HepG2 (cell line): Measurements from ENCODE around the gene HSF4. TPM values are rescaled to one million over a fixed set of nuclear protein-coding genes. Genes with fewer than 3 reads are reported as not detected.

Source experiments
- BCLAF1 ChIP-seq: fragments of 450-650 bp; IDR thresholded peaks from 2 replicates; pipeline ENCODE4 v1.6.1; 2017; ENCODE audit warnings: mild to moderate bottlenecking
- HIC2 ChIP-seq: sonication (generic); formaldehyde crosslinking; IDR thresholded peaks from 2 replicates; pipeline ENCODE4 v1.9.0; 2022; ENCODE audit warnings: low read depth, missing genetic modification reagents
- HMGXB3 ChIP-seq: sonication (generic); formaldehyde crosslinking; IDR thresholded peaks from 2 replicates; pipeline ENCODE4 v1.4.0; 2020; ENCODE audit warnings: missing genetic modification reagents, borderline replicate concordance
- IKZF5 ChIP-seq: IDR thresholded peaks from 2 replicates; pipeline ENCODE4 v1.6.1; 2018; ENCODE audit warnings: missing genetic modification reagents, mild to moderate bottlenecking, missing compliant biosample characterization
- KLF13 ChIP-seq: sonication (generic); formaldehyde crosslinking; IDR thresholded peaks from 2 replicates; pipeline ENCODE4 v1.4.0; 2020; ENCODE audit warnings: mild to moderate bottlenecking, missing genetic modification reagents
- KLF16 ChIP-seq, 2 experiments: sonication (generic) in 1 of 2; formaldehyde crosslinking in 1 of 2; IDR thresholded peaks; 2 replicates each; pipeline versions ENCODE4 v1.6.1 to v1.8.0; 2016 to 2023; ENCODE audit warnings: missing genetic modification reagents in 2 of 2, missing compliant biosample characterization in 1 of 2
- MED1 ChIP-seq: sonication (generic); formaldehyde crosslinking; IDR thresholded peaks from 2 replicates; pipeline ENCODE4 v1.4.0; 2020; ENCODE audit warnings: missing genetic modification reagents
- MED13 ChIP-seq: sonication (generic); formaldehyde crosslinking; IDR thresholded peaks from 2 replicates; pipeline ENCODE4 v1.5.0; 2020; ENCODE audit warnings: missing genetic modification reagents
- RBM39 ChIP-seq: fragments of 200-400 bp; formaldehyde crosslinking; IDR thresholded peaks from one replicate; pipeline ENCODE4 v1.6.1; 2018; ENCODE audit warnings: antibody characterized with exemption, mild to moderate bottlenecking, low read depth, low read length; ENCODE audit not compliant: poor library complexity, severe bottlenecking
- REL ChIP-seq: sonication (generic); formaldehyde crosslinking; conservative IDR thresholded peaks from 2 replicates; pipeline ENCODE4 v1.8.0; 2022; ENCODE audit warnings: mild to moderate bottlenecking, missing genetic modification reagents, moderate library complexity
- SNAPC5 ChIP-seq: sonication (generic); formaldehyde crosslinking; IDR thresholded peaks from 2 replicates; pipeline ENCODE4 v1.8.1; 2023; ENCODE audit warnings: mild to moderate bottlenecking, missing genetic modification reagents, borderline replicate concordance
- ZFP91 ChIP-seq: sonication (generic); formaldehyde crosslinking; IDR thresholded peaks from 2 replicates; pipeline ENCODE4 v1.9.0; 2022; ENCODE audit warnings: missing genetic modification reagents, mild to moderate bottlenecking, borderline replicate concordance
- ZNF572 ChIP-seq: sonication (generic); formaldehyde crosslinking; IDR thresholded peaks from 2 replicates; pipeline ENCODE4 v1.5.1; 2020; ENCODE audit warnings: mild to moderate bottlenecking, missing genetic modification reagents
- ZNF777 ChIP-seq: sonication (generic); formaldehyde crosslinking; IDR thresholded peaks from 2 replicates; pipeline ENCODE4 v1.4.0; 2020; ENCODE audit warnings: missing genetic modification reagents
- polyA plus RNA-seq, 8 experiments: library from polyadenylated mRNA; depleted of rRNA in 3 of 8; stranded (reverse) in 7 of 8; unstranded in 1 of 8; fragments of >200 nt; fragmentation: Illumina TruSeq in 4 of 8; extraction: Trizol in 4 of 8; gene quantifications; 2 replicates each; pipeline versions ENCODE4 v1.2.1 to v1.2.3, GENCODE V29; 2011 to 2016; ENCODE audit warnings: low read depth in 4 of 8, missing spikeins in 1 of 8, mixed read lengths in 1 of 8; ENCODE audit not compliant: insufficient read depth in 1 of 8
- total RNA-seq, 5 experiments: library from RNA; depleted of rRNA; stranded (reverse); fragments of >200 nt; fragmentation: Illumina TruSeq; extraction: Trizol; gene quantifications; 2 replicates each; pipeline ENCODE4 v1.2.3, GENCODE V29; 2016; ENCODE audit warnings: low read depth in 1 of 5

Gene HSF4
- total and polyA plus RNA-seq, 2 of the 13 experiments (the other 11 are each of a cell fraction or from before 2014, with no cell fraction given), result 3.5 to 16.9 TPM

- TF ChIP-seq RBM39, result peak; percentile 56
- no peak for TF ChIP-seq ZNF572 (CRISPR knock-in tag)
- no peak for TF ChIP-seq MED13
- peak; percentile 23; the same call in 1 of the 2 replicates for TF ChIP-seq HMGXB3 (CRISPR knock-in tag)
- peak; percentile 75; the same call in 1 of the 2 replicates for TF ChIP-seq IKZF5 (CRISPR knock-in tag)
- no peak for TF ChIP-seq REL
- TF ChIP-seq HIC2 (CRISPR knock-in tag), result no peak
- 0 out of 2 replicates have a peak, but pooled peaks have one; percentile 88 for TF ChIP-seq SNAPC5 (CRISPR knock-in tag)
- TF ChIP-seq MED1 (CRISPR knock-in tag), result 0 out of 2 replicates have a peak, but pooled peaks have one; percentile 63
- TF ChIP-seq ZNF777 (CRISPR knock-in tag), result peak; percentile 90; the same call in 1 of the 2 replicates
- TF ChIP-seq ZFP91 (CRISPR knock-in tag), result peak; percentile 92; the same call in 1 of the 2 replicates
- peak in 1 of 2 experiments; percentile 98; a peak in 2 of 4 replicates for TF ChIP-seq KLF16 (CRISPR knock-in tag; IDR thresholded peaks at IDR 0.05)
- TF ChIP-seq BCLAF1, result no peak
- TF ChIP-seq KLF13 (CRISPR knock-in tag), result peak; percentile 43; the same call in 1 of the 2 replicates
Observed at GRCh38 chr16:67183627-67184452, 19.3 kb downstream of the HSF4 start, which contains the start of gene MATCAP1 (continued).
